C4-2B (cell line): ENCODE data around the gene APOBEC3H.
"Not testable (repeated sequence)": the region's sequence is repeated elsewhere in the genome, so short reads cannot be mapped to it uniquely, and the experiment has no call there.

ENCODE experiments used
- H3K27ac ChIP-seq: fragments of 450-650 bp; 2 replicates; pipeline ENCODE4 v1.5.1; 2017
- CTCF ChIP-seq: fragments of 450-650 bp; conservative IDR thresholded peaks from 2 replicates; pipeline ENCODE4 v1.5.1; 2017; ENCODE audit warnings: mild to moderate bottlenecking
- ZFX ChIP-seq: fragments of 450-650 bp; IDR thresholded peaks from 2 replicates; pipeline ENCODE4 v1.6.1; 2017

The APOBEC3H gene

GRCh38 chr22:39097098-39098020, at the start of gene APOBEC3H:
Gene APOBEC3H, plus strand, starts transcription at chr22:39097244. Its CDS starts 3,035 bp downstream, at chr22:39100279.
- H3K27ac ChIP-seq = peak within 1 kb of the TSS; percentile 12; the same call in 1 of the 2 replicates
- TF ChIP-seq ZFX = no peak

GRCh38 chr22:39049486-39049885, 47.6 kb upstream of the APOBEC3H start:
- H3K27ac ChIP-seq = not testable (repeated sequence)

DNA sequence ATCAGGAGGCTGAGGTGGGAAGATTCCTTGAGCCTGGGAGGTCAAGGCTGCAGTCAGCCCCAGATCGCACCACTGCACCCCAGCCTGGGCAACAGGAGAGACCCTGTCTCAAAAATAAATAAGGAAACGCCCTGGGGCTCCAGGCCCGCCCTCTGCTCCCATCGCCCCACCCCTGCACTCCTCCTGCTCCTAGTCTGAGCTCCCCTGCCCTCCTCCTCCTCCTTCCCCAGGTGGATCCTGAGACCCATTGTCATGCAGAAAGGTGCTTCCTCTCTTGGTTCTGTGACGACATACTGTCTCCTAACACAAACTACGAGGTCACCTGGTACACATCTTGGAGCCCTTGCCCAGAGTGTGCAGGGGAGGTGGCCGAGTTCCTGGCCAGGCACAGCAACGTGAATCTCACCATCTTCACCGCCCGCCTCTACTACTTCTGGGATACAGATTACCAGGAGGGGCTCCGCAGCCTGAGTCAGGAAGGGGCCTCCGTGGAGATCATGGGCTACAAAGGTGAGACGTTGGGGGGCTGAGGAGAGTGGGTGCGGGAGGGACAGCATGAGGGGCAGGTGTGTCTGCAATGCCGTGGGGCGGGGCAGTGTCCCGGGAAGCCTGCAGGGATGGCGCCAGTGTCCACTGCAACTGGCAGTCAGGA, 45.1 kb upstream of the APOBEC3H start:
- not testable (repeated sequence) for H3K27ac ChIP-seq

DNA sequence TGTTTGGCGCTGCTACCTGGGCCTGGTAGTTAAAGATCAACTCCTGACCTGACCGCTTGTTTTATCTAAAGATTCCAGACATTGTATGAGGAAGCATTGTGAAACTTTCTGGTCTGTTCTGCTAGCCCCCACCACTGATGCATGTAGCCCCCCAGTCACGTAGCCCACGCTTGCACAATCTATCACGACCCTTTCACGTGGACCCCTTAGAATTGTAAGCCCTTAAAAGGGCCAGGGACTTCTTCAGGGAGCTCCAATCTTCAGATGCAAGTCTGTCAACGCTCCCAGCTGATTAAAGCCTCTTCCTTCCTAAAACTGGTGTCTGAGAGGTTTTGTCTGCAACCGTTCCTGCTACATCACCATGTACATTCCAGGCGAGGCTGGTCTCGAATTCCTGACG, 41.4 kb upstream of the APOBEC3H start:
- TF ChIP-seq CTCF = no peak
- no peak for TF ChIP-seq ZFX
- H3K27ac ChIP-seq = no peak overlapping the region

GRCh38 chr22:39061290-39061689, 35.8 kb upstream of the APOBEC3H start:
- not testable (repeated sequence) for H3K27ac ChIP-seq

GRCh38 chr22:39061951-39062350, 35.1 kb upstream of the APOBEC3H start:
- not testable (repeated sequence) for H3K27ac ChIP-seq

GRCh38 chr22:39063904-39064303, 33.1 kb upstream of the APOBEC3H start:
- H3K27ac ChIP-seq = not testable (repeated sequence)

- not testable (repeated sequence) for H3K27ac ChIP-seq
Observed at GRCh38 chr22:39066442-39067276, 30.4 kb upstream of the APOBEC3H start.

DNA sequence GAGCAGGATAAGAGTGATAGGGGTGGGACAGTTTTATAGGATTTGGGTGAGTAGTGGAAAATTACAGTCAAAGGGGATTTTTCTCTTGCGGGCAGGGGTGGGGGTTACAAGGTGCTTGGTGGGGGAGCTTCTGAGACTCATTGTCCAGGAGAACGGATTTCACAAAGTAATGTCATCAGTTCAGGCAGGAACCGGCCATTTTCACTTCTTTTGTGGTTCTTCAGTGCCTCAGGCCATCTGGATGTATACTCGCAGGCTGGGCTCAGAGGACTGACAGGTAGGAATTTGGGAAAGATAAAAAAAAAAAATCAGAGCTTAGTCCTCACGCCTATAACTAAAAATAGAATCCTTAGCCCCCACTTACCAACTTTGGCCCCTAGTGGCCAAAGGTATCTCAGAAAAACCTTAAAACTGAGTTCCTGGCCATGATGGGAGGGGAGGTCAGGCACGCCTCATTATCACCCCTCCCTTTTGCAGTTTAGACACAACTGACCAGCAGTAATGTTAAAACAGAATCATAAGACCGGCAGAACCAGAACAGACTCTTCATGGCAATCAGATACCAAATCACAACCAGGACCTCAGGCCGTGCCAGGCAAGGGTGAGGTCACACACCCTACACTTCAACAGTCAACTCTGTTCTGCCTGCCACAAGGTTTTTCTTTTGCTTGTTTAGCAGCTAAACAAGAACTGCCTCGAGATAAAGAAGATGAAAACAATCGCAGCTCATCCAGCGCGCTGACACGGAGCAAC, 28.8 kb upstream of the APOBEC3H start:
- peak overlapping the region; percentile 9; the same call in 1 of the 2 replicates for H3K27ac ChIP-seq
- TF ChIP-seq ZFX (no peak), CTCF (no peak; the same call in 1 of the 2 replicates)

GRCh38 chr22:39070186-39070585, 26.9 kb upstream of the APOBEC3H start:
- no peak overlapping the region for H3K27ac ChIP-seq
- no peak for TF ChIP-seq ZFX
- no peak for TF ChIP-seq CTCF

DNA sequence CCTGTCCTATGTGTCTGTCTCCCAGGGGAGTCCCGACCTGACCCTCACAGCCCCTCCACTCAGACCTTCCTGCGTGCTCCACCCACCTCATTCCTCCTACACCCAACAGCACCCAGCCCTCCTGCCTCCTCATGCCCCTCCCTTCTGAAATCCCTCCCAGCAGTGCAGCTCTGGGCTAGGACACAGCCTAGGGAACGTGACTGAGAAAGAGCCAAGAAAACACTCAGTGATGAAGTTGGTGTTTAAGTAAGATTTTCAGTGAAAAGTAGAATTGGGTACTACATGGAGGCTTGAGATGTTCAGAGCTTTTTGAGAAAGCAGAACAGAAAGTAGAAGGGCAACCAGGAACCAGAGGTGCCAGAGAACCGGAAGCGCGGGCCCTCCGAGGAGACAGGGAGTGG, 24.5 kb upstream of the APOBEC3H start:
- H3K27ac ChIP-seq = not testable (repeated sequence)
